MM.1S (cell line): ENCODE results near the gene ECHS1.
A peak's percentile ranks its signal among the peaks of the same experiment; 100 is the strongest.

Source experiments
- DNase-seq: peaks from one replicate; pipeline ENCODE4 v3.0.0-alpha.2; 2015
- H2AFZ ChIP-seq: fragments of 300-600 bp; sonication (generic); 2 replicates; pipeline ENCODE4 v1.6.0; 2016; ENCODE audit warnings: antibody characterized with exemption, low read length
- H3F3A ChIP-seq: fragments of 300-600 bp; sonication (generic); 2 replicates; pipeline ENCODE4 v1.6.1; 2016; ENCODE audit warnings: mild to moderate bottlenecking, antibody characterized with exemption, low read length, moderate library complexity, mixed read lengths; ENCODE audit not compliant: insufficient read depth
- H3K27ac ChIP-seq: fragments of 300-600 bp; sonication (generic); 2 replicates; pipeline ENCODE4 v1.5.1; 2016; ENCODE audit warnings: mild to moderate bottlenecking, low read length
- H3K27me3 ChIP-seq: fragments of 300-600 bp; sonication (generic); replicated peaks from 2 replicates; pipeline ENCODE4 v1.6.0; 2016; ENCODE audit warnings: low read length; ENCODE audit not compliant: insufficient read depth
- H3K36me3 ChIP-seq: fragments of 300-600 bp; sonication (generic); replicated peaks from 2 replicates; pipeline ENCODE4 v1.6.1; 2016; ENCODE audit warnings: mild to moderate bottlenecking, low read length, mixed read lengths; ENCODE audit not compliant: insufficient read depth
- H3K4me1 ChIP-seq: fragments of 300-600 bp; sonication (generic); 2 replicates; pipeline ENCODE4 v1.6.1; 2016; ENCODE audit warnings: low read length, mixed read lengths
- H3K4me2 ChIP-seq: fragments of 300-600 bp; sonication (generic); 2 replicates; pipeline ENCODE4 v1.6.0; 2016; ENCODE audit warnings: low read depth, low read length
- H3K4me3 ChIP-seq: fragments of 300-600 bp; sonication (generic); 2 replicates; pipeline ENCODE4 v1.5.1; 2016; ENCODE audit warnings: low read length, mixed read lengths
- H3K79me2 ChIP-seq: fragments of 300-600 bp; sonication (generic); 2 replicates; pipeline ENCODE4 v1.6.1; 2016; ENCODE audit warnings: mixed run types, low read length, mixed read lengths
- H3K9ac ChIP-seq: fragments of 300-600 bp; sonication (generic); 2 replicates; pipeline ENCODE4 v1.6.1; 2016; ENCODE audit warnings: low read length, mixed read lengths
- H3K9me2 ChIP-seq: fragments of 300-600 bp; sonication (generic); replicated peaks from 2 replicates; pipeline ENCODE4 v1.6.1; 2016; ENCODE audit warnings: mild to moderate bottlenecking, low read length, mixed read lengths; ENCODE audit not compliant: insufficient read depth
- H3K9me3 ChIP-seq: fragments of 300-600 bp; sonication (generic); replicated peaks from 2 replicates; pipeline ENCODE4 v1.6.1; 2016; ENCODE audit warnings: mild to moderate bottlenecking, low read length, mixed read lengths; ENCODE audit not compliant: insufficient read depth
- H4K20me1 ChIP-seq: fragments of 300-600 bp; sonication (generic); 2 replicates; pipeline ENCODE4 v1.6.1; 2016; ENCODE audit warnings: mild to moderate bottlenecking, low read length, moderate library complexity, mixed read lengths; ENCODE audit not compliant: insufficient read depth
- EZH2 ChIP-seq: fragments of 300-600 bp; sonication (generic); optimal IDR thresholded peaks from 2 replicates; pipeline ENCODE3; 2017; ENCODE audit warnings: low read depth, mild to moderate bottlenecking, antibody characterized with exemption, low read length, mixed read lengths
- EZH2phosphoT487 ChIP-seq: fragments of 300-600 bp; sonication (generic); IDR thresholded peaks from 2 replicates; pipeline ENCODE4 v1.6.1; 2018; ENCODE audit warnings: antibody characterized with exemption, low read length
- TF ChIP-seq, protein P1 (sequence below): fragments of 300-600 bp; sonication (generic); IDR thresholded peaks from 2 replicates; pipeline ENCODE4 v1.5.1; 2016; ENCODE audit warnings: antibody characterized with exemption, low read length, mixed read lengths

Gene ECHS1

DNA sequence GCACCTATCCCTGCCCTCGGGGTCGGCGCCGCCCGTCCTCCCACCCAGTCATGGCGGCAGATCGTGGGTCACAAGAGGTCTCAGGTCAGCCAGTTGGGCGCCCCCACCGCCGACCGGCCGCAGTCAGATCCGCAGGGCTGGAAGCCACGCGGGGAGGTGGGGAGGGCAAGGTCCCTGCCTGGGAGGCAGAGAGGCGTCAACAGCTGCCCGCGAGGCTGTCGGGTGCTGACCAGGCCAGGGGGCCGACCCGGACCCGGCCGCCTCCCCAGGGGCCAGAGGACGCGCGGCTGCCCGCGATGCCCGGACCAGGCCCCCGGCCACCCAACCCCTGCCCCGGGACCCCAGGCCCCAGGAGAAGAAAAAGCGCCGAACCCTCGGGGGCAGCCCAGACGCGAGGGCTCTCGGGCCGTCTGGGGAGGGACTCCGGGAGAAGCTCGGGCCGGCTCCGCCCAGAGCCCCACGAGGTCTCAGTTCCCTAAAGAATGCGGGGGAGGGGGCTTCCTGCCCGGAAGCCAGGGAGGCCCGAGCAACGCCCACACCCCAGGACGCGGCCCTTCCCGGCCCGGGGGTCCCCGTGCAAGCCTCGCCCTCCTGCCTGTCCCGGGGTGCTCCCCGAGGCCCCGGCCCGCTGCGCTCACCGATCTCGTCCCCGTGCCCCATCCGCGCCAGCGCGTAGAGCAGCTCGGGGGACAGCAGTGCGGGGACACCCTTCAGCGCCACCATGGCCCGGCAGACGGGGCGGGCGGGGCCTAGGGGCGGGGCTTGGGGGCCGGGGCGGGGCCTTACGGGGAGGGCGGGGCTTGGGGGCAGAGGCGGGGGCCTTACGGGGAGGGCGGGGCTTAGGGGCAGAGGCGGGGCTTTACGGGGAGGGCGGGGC, 15.6 kb downstream of the ECHS1 start, which contains the start of gene FUOM:
Gene FUOM (minus strand): TSS at position 735 of the 877 bp plus-strand sequence. CDS start 12 bp downstream, at position 723.
- Histone ChIP-seq H3K27ac (no peak within 1 kb of the TSS), H3K9me3 (no peaks in the 10 kb centered on the region), H3K9me2 (no peaks in the 10 kb centered on the region), H3K4me2 (peak within 1 kb of the TSS; percentile 65), H4K20me1 (no peaks in the 10 kb centered on the region), H3K79me2 (no peaks in the 10 kb centered on the region), H3K4me1 (no peaks in the 10 kb centered on the region), H3K4me3 (peak within 1 kb of the TSS; percentile 36; the same call in 1 of the 2 replicates), H3K27me3 (peaks cover 12% of the 10 kb centered on the region), H3F3A (no peaks in the 10 kb centered on the region), H3K9ac (no peak within 1 kb of the TSS; the same call in 1 of the 2 replicates), H3K36me3 (no peaks in the 10 kb centered on the region), H2AFZ (peak within 1 kb of the TSS; percentile 38)
- TF ChIP-seq, protein P1, sequence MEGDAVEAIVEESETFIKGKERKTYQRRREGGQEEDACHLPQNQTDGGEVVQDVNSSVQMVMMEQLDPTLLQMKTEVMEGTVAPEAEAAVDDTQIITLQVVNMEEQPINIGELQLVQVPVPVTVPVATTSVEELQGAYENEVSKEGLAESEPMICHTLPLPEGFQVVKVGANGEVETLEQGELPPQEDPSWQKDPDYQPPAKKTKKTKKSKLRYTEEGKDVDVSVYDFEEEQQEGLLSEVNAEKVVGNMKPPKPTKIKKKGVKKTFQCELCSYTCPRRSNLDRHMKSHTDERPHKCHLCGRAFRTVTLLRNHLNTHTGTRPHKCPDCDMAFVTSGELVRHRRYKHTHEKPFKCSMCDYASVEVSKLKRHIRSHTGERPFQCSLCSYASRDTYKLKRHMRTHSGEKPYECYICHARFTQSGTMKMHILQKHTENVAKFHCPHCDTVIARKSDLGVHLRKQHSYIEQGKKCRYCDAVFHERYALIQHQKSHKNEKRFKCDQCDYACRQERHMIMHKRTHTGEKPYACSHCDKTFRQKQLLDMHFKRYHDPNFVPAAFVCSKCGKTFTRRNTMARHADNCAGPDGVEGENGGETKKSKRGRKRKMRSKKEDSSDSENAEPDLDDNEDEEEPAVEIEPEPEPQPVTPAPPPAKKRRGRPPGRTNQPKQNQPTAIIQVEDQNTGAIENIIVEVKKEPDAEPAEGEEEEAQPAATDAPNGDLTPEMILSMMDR: no peak
- no peak for TF ChIP-seq EZH2
- TF ChIP-seq EZH2phosphoT487: no peak
- no peak for DNase-seq

DNA sequence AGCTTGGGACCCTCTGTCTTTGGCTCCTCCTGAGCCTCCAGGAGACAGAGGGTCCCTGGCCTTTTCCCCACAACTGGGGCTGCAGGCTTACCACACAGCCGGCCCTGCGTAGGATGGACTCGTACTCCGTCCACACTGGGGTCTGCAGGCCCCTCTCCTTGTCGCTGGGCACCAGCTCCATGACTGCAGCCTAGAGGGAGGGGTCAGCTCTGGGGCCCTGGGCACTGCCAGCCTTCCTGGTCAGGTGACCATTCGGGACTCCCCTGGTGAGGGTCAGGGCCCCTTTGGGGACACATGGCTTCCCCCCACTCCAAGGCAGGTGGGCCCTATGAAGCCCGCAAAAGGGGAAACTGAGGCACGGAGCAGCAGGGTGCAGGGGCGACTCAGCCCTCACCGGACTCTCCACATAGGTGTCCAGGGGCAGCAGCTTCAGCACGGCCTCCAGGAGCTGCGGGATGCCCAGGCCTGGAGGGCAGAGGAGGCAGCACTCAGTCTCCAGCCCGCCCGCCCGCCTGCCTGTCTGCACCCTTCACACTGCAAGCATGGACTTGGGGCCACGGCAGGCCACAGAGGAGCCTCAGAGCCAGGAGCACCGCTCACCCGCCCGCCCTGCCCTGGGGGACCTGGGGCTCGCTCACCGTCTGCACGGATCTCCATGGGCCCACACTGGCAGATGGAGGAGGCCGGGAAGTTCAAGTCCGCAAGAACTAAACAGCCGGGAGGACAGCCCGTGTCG, 16.4 kb downstream of the ECHS1 start:
- Histone ChIP-seq H3F3A (no peaks in the 10 kb centered on the region), H3K4me3 (peak overlapping the region; percentile 36; the same call in 1 of the 2 replicates), H3K79me2 (no peaks in the 10 kb centered on the region), H3K27me3 (peaks cover 19% of the 10 kb centered on the region), H3K27ac (no peak overlapping the region), H4K20me1 (no peaks in the 10 kb centered on the region), H3K9ac (no peak overlapping the region), H3K9me2 (no peaks in the 10 kb centered on the region), H2AFZ (0 out of 2 replicates have a peak overlapping the region, but pooled peaks have one; percentile 38), H3K9me3 (no peaks in the 10 kb centered on the region), H3K36me3 (no peaks in the 10 kb centered on the region), H3K4me2 (peak overlapping the region; percentile 65), H3K4me1 (no peaks in the 10 kb centered on the region)
- no peak for DNase-seq
- no peak for TF ChIP-seq EZH2
- TF ChIP-seq, protein P1: no peak
- no peak for TF ChIP-seq EZH2phosphoT487

DNA sequence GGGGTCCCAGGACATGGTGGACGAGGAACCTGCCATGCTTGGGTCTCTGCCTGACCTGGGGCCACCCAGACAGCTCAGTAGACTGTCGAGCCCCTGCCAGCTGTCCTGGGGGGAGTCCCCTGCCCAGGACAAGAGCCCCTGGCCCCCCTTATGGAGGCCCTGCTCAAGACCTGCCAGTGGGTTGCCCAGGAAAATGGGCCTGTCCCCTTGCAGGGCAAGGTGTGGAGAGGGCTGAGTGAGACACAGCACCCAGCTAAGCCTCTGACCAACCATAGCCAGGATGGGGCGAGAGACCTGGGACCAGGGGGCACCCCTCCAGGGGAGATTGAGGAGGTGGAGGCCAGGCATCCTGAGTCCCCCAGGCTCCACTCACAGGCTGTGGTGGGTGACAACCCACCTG, 17.2 kb downstream of the ECHS1 start:
- no peak overlapping the region for H3K9ac ChIP-seq
- no peak overlapping the region for H3K4me3 ChIP-seq
- no peaks in the 10 kb centered on the region for H3K9me2 ChIP-seq
- no peaks in the 10 kb centered on the region for H3K36me3 ChIP-seq
- no peak overlapping the region for H2AFZ ChIP-seq
- DNase-seq: no peak
- TF ChIP-seq, protein P1: no peak
- TF ChIP-seq EZH2 (no peak), EZH2phosphoT487 (no peak)
- no peak overlapping the region for H3K4me2 ChIP-seq
- H3K9me3 ChIP-seq: no peaks in the 10 kb centered on the region
- no peaks in the 10 kb centered on the region for H3K79me2 ChIP-seq
- H3K27ac ChIP-seq: no peak overlapping the region
- H3K27me3 ChIP-seq: peaks cover 26% of the 10 kb centered on the region
- no peaks in the 10 kb centered on the region for H4K20me1 ChIP-seq
- H3K4me1 ChIP-seq: no peaks in the 10 kb centered on the region
- H3F3A ChIP-seq: no peaks in the 10 kb centered on the region
